GM13977 (cell line): Measurements from ENCODE around the gene ZNF480.
"Not testable (repeated sequence)": the region's sequence is repeated elsewhere in the genome, so short reads cannot be mapped to it uniquely, and the experiment has no call there.

Experiments used
- DNase-seq: peaks from one replicate; pipeline ENCODE4 v3.0.0; 2012; ENCODE audit warnings: low spot score
- CTCF ChIP-seq: IDR thresholded peaks from 2 replicates; pipeline ENCODE4 v1.5.1; 2012; ENCODE audit warnings: mild to moderate bottlenecking, control low read depth; ENCODE audit not compliant: insufficient read depth; ENCODE audit errors: extremely low read depth, missing control alignments
- in situ Hi-C: fragments of 300-500 bp; cut with MboI; formaldehyde crosslinking; loops from one replicate; pipeline ENCODE4 v1.12.0; 2022; ENCODE audit warnings: low sequenced_read_pairs, low pct_unique_long_range_greater_than_20kb, mixed read lengths, inconsistent platforms; ENCODE audit not compliant: unreplicated experiment

The ZNF480 gene

GRCh38 chr19:52296773-52297600 is at the start of gene ZNF480:
Gene ZNF480 (plus strand): TSS chr19:52297169. CDS start chr19:52300413, 3,244 bp downstream.
- peak; percentile 80 for DNase-seq
- no peak for TF ChIP-seq CTCF
- in situ Hi-C loops, result no loop called here

DNA sequence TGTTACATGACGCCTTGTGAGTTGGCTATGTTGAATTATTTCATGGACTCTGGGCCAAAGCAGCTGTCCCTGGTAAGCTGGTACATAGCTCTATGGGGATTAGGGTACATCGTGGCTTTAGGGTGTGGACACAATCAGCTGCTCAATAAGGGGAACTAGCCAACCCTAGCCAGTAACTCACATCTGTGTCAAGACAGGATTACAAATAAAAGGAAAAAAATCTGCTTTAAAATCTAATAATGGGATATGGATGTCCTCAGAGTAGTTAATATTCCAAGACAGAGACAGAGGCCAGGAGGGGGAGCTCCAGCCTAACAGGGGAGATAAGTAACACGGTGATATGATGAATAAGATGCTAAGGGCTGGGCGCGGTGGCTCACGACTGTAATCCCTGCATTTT is 48.7 kb upstream of the ZNF480 start:
- in situ Hi-C loops, result no loop called here
- no peak for DNase-seq
- peak; percentile 60 for TF ChIP-seq CTCF

DNA sequence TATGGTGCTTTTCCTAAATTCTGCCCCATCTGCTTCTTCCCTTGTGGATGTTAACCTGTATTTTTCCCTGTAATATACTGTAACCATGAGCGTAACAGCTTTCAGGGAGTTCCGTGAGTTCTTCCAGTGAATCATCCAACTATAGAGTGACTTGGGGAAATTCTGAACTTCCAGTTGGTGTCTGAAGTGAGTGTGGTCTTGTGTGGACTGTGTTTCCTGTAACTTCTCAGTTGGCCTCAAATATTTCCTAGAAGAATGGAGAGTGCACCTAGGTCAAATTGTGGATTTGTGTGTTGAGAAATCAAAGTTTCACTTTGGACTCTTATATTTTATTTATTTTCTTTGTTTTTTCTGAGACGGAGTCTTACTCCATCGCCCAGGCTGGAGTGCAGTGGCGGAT is 38.5 kb upstream of the ZNF480 start:
- in situ Hi-C loops, result no loop called here
- DNase-seq, result no peak
- no peak for TF ChIP-seq CTCF

DNA sequence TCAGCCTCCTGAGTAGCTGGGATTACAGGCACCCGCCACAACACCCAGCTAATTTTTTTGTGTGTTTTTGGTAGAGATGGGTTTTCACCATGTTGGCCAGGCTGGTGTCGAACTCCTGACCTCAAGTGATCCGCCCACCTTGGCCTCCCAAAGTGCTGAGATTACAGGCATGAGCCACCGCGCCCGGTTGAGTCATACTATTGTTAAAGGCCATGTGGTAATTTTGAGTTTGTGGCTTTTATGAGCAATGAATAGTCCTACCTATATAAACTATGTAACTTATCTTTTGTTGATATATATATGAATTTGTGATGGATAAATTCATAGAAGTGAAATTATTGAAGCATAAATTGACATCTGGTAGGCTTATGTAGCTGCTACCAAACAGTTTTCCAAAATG is 31.4 kb upstream of the ZNF480 start:
- DNase-seq, result not testable (repeated sequence)

GRCh38 chr19:52269338-52270261 is 27.4 kb upstream of the ZNF480 start, which contains the start of gene ZNF766:
Gene ZNF766 (plus strand): TSS chr19:52269587. CDS start chr19:52269614, 27 bp downstream.
- TF ChIP-seq CTCF, result no peak
- DNase-seq, result peak; percentile 96
- in situ Hi-C loops, result no loop called here

More for the DNA sequence above, 31.4 kb upstream of the ZNF480 start:
- in situ Hi-C loops, result not testable (repeated sequence)

GRCh38 chr19:52270266-52270885 is 26.6 kb upstream of the ZNF480 start:
- in situ Hi-C loops, result no loop called here
- DNase-seq, result peak; percentile 32

More at GRCh38 chr19:52270266-52270885, 26.6 kb upstream of the ZNF480 start:
- TF ChIP-seq CTCF, result no peak
